NCI-H1417 treated with DMSO at 0.1 percent for 48 hours (cell line): Measurements from ENCODE around the gene SMU1.
"Not testable (repeated sequence)": the region's sequence is repeated elsewhere in the genome, so short reads cannot be mapped to it uniquely, and the experiment has no call there.

Experiments
- DNase-seq: peaks from one replicate; lab custom pipeline; 2025; lab: John Stamatoyannopoulos, UW

The SMU1 gene

GRCh38 chr9:33105504-33105903 lies 29.0 kb upstream of the SMU1 start:
- DNase-seq, result no peak

DNA sequence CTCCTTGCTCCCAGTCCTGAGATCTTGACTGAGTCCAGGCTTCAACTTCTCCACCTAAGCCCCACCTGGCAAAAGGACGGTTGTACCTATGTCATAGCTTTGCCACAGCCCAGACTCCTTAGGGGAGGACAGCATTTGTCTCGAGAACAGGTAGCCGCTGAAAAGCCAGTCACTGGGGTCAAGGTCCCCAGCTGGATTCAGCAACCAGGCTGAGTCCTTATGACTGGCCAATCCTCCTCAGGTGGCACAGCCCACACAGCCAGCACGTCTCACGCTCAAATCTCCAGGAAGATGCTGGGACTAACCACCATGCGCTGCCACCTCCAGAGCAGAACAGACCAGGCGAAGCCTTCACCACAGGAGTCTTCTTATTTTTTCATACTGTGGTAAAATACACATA lies 27.9 kb upstream of the SMU1 start:
- DNase-seq, result no peak

- no peak for DNase-seq
These were observed 27.2 kb upstream of the SMU1 start for GRCh38 chr9:33103501-33104281.

- no peak for DNase-seq
These were observed 26.2 kb upstream of the SMU1 start for GRCh38 chr9:33102551-33103210.

DNA sequence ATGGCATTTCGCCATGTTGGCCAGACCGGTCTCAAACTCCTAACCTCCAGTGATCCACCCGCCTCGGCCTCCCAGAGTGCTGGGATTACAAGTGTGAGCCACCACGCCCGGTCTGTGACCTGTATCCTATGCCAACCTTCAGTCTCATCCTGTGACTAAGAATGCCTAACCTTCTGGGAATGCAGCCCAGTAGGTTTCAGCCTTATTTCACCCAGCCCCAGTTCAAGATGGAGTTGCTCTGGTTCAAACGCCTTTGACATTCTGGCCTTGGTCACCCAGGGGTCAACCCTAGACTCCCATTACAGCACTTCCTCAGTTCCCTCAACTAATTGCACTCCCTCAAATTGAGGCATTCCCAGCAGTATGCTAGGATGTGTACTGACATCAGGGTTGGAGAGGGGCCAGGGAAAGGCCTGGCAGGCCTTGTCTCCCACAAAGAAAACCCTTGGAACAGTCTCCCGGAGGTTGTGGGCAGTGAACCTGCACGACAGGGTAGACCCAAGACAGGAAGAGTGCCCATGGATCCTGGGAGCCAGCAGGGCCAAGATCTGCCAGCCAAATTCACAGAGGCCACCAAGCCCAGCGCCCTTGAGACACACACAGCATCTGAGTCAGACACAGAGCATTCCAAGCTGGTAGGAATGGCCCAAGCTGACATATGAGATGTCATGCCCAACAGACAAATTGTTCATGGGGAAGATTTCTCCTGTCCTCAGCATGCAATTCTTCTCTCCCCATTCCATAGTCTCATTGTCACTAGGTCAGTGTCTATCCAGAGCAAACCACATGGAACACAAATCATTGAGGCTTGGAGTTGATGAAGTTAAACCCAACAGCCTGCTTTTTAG lies 24.9 kb upstream of the SMU1 start:
- DNase-seq, result no peak

GRCh38 chr9:33099754-33100153 lies 23.3 kb upstream of the SMU1 start:
- no peak for DNase-seq

DNA sequence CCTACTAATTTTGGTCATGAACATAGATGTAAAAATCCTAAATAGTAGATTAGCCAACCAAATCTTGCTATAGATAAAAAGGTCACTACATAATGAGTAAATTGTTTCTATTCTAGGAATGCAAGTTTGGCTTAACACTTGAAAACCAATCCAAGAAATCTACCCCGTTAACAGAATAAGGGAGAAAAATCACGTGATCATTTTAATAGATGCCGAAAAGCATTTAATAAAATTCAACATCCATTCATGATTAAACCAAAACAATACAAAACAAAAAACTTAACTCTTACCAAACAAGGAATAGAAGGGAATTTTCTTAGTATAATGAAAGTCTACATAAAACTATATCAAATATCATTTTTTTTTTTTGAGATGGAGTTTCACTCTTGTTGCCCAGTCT lies 20.7 kb upstream of the SMU1 start:
- no peak for DNase-seq

GRCh38 chr9:33092634-33093033 lies 16.2 kb upstream of the SMU1 start:
- no peak for DNase-seq

- DNase-seq, result not testable (repeated sequence)
These were observed 9.2 kb upstream of the SMU1 start for GRCh38 chr9:33085672-33086071.

- DNase-seq, result no peak
These were observed 6.3 kb upstream of the SMU1 start for GRCh38 chr9:33082538-33083326.

DNA sequence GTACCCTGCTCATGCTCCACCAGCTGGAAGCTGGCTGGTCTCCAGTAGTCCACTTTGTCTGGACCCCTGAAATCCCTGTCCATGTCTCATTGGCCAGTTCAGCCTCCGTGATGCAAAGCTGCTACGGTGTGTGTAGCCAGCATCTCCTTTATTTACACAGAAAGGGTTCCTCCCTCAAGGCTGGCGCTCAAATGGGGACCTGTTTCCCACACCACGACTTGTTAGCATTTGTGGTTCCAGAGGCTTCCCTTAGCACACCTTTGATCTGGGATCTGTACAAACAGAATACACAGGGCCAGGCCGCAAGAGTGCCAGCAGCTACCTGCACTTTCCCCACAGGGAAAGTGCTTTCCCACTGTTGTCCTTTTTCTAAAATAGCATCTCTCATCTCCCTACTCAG lies 5.7 kb upstream of the SMU1 start:
- DNase-seq, result no peak

DNA sequence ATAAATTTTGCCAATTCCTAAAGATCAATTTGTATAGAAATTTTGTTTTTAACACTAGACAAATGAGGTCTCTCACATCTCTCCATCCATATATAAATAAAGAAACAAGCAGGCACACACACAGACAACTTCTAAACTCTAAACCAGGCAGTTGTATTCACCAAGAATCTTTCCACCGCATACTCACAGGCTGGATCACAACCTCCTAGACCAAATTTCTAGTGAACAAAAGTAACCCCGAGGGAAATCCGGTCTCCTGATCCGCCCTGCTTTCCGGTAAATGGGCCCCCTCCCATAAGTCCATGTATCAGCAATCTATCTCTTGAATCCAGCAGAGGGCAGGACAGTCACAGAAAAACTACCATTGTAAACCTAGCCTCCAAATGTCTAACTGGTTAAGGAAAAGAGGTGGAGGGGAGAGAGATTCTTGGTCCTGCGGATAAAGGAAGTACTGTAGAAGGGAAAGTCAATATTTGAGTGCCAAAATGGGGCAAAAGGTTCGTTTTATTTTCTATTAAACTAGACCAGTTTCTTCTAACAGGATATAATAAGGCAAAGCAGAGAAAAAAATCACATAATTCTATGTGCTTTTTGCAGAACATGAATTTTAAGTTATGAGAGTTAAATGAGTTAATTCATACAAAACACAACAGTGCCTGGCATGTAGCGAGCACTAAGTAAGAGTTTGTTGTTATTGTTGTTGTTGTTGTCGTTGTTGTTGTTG lies 4.8 kb upstream of the SMU1 start:
- peak; percentile 25 for DNase-seq

DNA sequence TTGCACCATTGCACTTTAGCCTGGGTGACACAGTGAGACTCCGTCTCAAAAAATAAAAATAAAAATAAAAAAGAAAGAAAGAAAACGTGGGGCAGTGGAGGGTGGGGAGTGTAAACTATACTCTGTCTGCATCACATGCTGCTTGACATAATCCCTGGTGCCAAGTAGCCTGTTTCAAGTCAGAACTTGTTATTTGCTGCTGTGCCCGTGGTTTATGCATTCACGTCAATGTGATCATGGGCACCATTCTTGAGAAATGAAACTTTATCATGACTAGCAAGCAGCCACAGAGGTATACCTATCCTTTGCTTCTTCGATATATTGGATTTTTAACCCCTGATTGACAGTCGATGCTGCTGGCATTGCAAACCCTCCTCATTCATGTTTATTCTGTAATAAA lies 4.1 kb upstream of the SMU1 start:
- no peak for DNase-seq

GRCh38 chr9:33068991-33069390 lies 7.5 kb downstream of the SMU1 start:
- no peak for DNase-seq

- no peak for DNase-seq
These were observed 11.1 kb downstream of the SMU1 start for GRCh38 chr9:33065157-33066076.

DNA sequence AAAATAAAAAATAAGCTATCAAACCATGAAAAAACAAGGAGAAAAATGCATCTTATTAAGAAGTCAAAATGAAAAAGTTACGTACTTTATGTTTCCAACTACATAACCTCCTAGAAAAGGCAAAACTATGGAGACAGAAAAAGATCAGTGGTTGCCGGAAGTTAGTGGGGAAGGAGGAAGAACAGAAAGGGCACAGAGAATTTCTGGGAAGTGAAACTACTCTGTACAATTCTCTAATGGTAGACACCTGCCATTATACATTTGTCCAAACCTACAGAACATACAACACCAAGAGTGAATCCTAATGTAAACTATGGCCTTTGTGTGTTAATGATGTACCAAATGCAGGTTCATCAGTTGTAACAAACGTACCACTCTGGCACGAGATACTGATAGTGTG lies 25.3 kb downstream of the SMU1 start:
- no peak for DNase-seq

DNA sequence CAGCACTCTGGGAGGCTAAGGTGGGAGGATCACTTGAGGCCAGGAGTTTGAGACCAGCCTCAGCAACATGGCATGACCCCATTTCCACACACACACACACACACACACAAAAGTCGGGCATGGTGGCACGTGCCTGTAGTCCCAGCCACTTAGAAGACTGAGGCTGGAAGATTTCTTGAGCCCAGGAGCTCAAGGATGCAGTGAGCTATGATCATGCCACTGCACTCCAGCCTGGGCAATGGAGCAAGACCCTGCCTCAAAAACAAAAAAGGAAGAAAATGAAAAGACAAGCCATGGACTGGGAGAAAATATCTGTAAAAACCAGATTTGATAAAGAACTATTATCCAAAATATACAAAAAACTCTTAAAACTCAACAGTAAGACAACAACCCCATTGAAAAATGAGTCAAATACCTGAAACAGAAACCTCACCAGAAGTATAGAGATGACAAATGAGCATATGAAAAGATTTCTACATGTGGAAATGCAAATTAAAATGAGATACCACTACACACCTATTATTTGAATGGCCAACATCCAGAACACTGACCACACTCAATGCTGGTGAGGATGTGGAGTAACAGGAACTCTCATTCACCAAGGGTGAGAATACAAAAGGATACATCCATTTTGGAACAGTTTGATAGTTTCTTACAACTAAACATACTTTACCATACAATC lies 26.7 kb downstream of the SMU1 start:
- DNase-seq, result no peak

DNA sequence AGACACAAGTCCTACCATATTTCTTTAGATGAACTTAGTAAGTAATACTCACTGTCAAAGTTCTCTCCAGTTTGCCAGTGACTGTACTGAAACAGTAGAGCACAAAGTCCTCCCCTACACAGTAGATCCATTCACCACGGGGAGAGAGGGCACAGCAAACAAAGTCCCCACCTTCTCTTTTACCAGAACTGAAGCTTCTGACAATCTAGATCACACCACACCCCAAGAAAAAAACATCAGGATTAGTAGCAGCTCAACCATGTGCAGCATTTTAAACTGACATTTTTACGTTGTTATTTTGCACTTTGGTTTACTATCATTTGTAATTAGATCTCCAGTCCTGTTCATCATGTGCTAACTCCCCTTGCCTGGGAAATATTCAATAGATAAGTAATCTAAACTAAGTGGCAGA lies 28.4 kb downstream of the SMU1 start:
- no peak for DNase-seq

DNA sequence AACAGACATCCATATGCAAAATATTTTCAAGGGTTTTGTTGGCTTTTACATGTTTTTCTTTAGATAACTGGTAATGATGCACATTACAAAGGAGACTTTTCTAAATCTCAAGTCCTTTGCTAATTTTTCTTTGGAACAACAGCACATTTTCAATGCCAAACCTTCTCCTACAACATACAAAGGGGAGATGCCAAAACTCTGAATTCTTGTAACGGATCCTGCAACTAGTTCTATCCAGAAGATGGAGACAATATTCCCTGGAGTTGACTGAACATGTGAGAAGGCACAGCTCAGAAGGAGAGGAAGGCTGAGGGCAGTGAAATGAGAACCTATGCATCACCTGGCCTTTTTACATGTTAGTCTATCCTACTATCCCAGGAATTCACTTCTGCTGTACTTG lies 30.4 kb downstream of the SMU1 start:
- DNase-seq, result no peak
